Endothelial cell of umbilical vein (primary cell): ENCODE measurements around the gene GATD1. TPM values are rescaled to one million over a fixed set of nuclear protein-coding genes. Genes with fewer than 3 reads are reported as not detected.

Source experiments
- BruUV-seq: library from RNA; stranded (reverse); fragments of 400-500 nt; replicated peaks from 2 replicates; lab custom pipeline; 2021; lab: Mats Ljungman, UMichigan
- CTCF ChIA-PET: fragments of 300-600, 350-600 bp; sonication (Branson Sonifier 250); formaldehyde crosslinking; loops from one replicate; lab custom pipeline; 2021; ENCODE audit warnings: antibody characterized with exemption, inconsistent platforms; lab: Charles Lee
- POLR2A ChIA-PET: fragments of 300-600, 350-600 bp; sonication (Branson Sonifier 250); formaldehyde crosslinking; loops from one replicate; lab custom pipeline; 2021; ENCODE audit warnings: antibody characterized with exemption, inconsistent platforms; lab: Charles Lee
- DNase-seq: peaks from one replicate; pipeline ENCODE4 v3.0.0-alpha.2; 2011; ENCODE audit warnings: low read depth, low spot score
- FAIRE-seq: peaks from 2 replicates; lab custom pipeline; 2011; peaks lifted over from hg19 to GRCh38; lab: Jason Lieb, UNC
- H2AFZ ChIP-seq: 2 replicates; pipeline ENCODE4 v1.6.0; 2012; ENCODE audit warnings: low read depth, low read length, control low read depth, inconsistent platforms
- H3K27ac ChIP-seq: 2 replicates; pipeline ENCODE4 v1.5.1; 2011; ENCODE audit warnings: low read depth, mild to moderate bottlenecking, control low read depth, low read length, moderate library complexity; ENCODE audit not compliant: insufficient read depth
- H3K27me3 ChIP-seq, 2 experiments: 2 replicates each; pipeline versions ENCODE4 v1.6.0 to v1.6.1; 2011; ENCODE audit warnings: low read length in 2 of 2, mixed read lengths in 1 of 2; ENCODE audit not compliant: control insufficient read depth in 2 of 2, insufficient read depth in 2 of 2
- H3K36me3 ChIP-seq, 2 experiments: 2 replicates in 1 of 2; 3 replicates in 1 of 2; pipeline ENCODE4 v1.5.1; 2011; ENCODE audit warnings: low read length in 2 of 2, mild to moderate bottlenecking in 1 of 2, moderate library complexity in 1 of 2; ENCODE audit not compliant: control insufficient read depth in 2 of 2, insufficient read depth in 2 of 2; ENCODE audit errors: extremely low read depth in 1 of 2
- H3K4me1 ChIP-seq: 3 replicates; pipeline ENCODE4 v1.5.1; 2011; ENCODE audit warnings: mild to moderate bottlenecking, low read length; ENCODE audit not compliant: control insufficient read depth, insufficient read depth; ENCODE audit errors: extremely low read depth
- H3K4me2 ChIP-seq: 2 replicates; pipeline ENCODE4 v1.6.1; 2011; ENCODE audit warnings: low read length, control low read depth, mixed read lengths; ENCODE audit not compliant: insufficient read depth
- H3K4me3 ChIP-seq, 3 experiments: fragments of 200-600 bp in 1 of 3; sonication (generic), shearing (Covaris generic) in 1 of 3; replicated peaks in 1 of 3; 2 replicates each; pipeline ENCODE4 v1.5.1; 2011 to 2016; ENCODE audit warnings: control low read depth in 3 of 3, low read length in 3 of 3, mild to moderate bottlenecking in 2 of 3, inconsistent platforms in 1 of 3, low read depth in 1 of 3, moderate library complexity in 1 of 3; ENCODE audit not compliant: insufficient read depth in 1 of 3
- H3K79me2 ChIP-seq: 2 replicates; pipeline ENCODE4 v1.6.0; 2012; ENCODE audit warnings: low read length, inconsistent platforms; ENCODE audit not compliant: control insufficient read depth, insufficient read depth
- H3K9ac ChIP-seq: replicated peaks from 2 replicates; pipeline ENCODE3; 2011; ENCODE audit warnings: low read length, control low read depth; ENCODE audit not compliant: insufficient read depth; ENCODE audit errors: extremely low read depth
- H3K9me1 ChIP-seq: replicated peaks from 3 replicates; pipeline ENCODE4 v1.6.0; 2011; ENCODE audit warnings: mild to moderate bottlenecking, low read length; ENCODE audit not compliant: control insufficient read depth, insufficient read depth; ENCODE audit errors: extremely low read depth
- H3K9me3 ChIP-seq: replicated peaks from 2 replicates; pipeline ENCODE4 v1.5.1; 2012; ENCODE audit warnings: low read length, inconsistent platforms; ENCODE audit not compliant: control insufficient read depth, insufficient read depth
- H4K20me1 ChIP-seq: replicated peaks from 2 replicates; pipeline ENCODE3; 2011; ENCODE audit warnings: mild to moderate bottlenecking, low read length; ENCODE audit not compliant: control insufficient read depth, insufficient read depth; ENCODE audit errors: extremely low read depth
- CTCF ChIP-seq, 2 donors: IDR thresholded peaks; 1 replicate in 1 of 2; 2 replicates in 1 of 2; pipeline ENCODE4 v1.5.1; 2011; ENCODE audit warnings: low read length in 2 of 2, mild to moderate bottlenecking in 2 of 2, moderate library complexity in 2 of 2, control low read depth in 1 of 2, inconsistent platforms in 1 of 2, low read depth in 1 of 2; ENCODE audit not compliant: insufficient read depth in 1 of 2; ENCODE audit errors: extremely low read depth in 1 of 2
- EZH2 ChIP-seq: IDR thresholded peaks from 2 replicates; pipeline ENCODE4 v1.6.1; 2012; ENCODE audit warnings: borderline replicate concordance, low read depth, mild to moderate bottlenecking, moderate library complexity, low read length, inconsistent platforms; ENCODE audit not compliant: severe bottlenecking
- FOS ChIP-seq: IDR thresholded peaks from 2 replicates; pipeline ENCODE4 v1.6.1; 2011; ENCODE audit warnings: mild to moderate bottlenecking, low read length, moderate library complexity, borderline replicate concordance; ENCODE audit not compliant: insufficient read depth
- JUN ChIP-seq: IDR thresholded peaks from 2 replicates; pipeline ENCODE4 v1.6.1; 2011; ENCODE audit warnings: borderline replicate concordance, low read depth; ENCODE audit not compliant: insufficient read length, insufficient read depth
- MAX ChIP-seq: IDR thresholded peaks from 2 replicates; pipeline ENCODE4 v1.6.1; 2011; ENCODE audit not compliant: insufficient read depth, insufficient read length
- MYC ChIP-seq: IDR thresholded peaks from one replicate; pipeline ENCODE4 v1.6.1; 2011; ENCODE audit warnings: mild to moderate bottlenecking, low read depth, low read length
- POLR2A ChIP-seq: IDR thresholded peaks from 2 replicates; pipeline ENCODE4 v1.6.1; 2012; ENCODE audit warnings: low read depth, mild to moderate bottlenecking, control low read depth, low read length
- POLR2AphosphoS5 ChIP-seq: IDR thresholded peaks from 2 replicates; pipeline ENCODE4 v1.6.1; 2012; ENCODE audit warnings: low read depth, mild to moderate bottlenecking, control low read depth, low read length, moderate library complexity; ENCODE audit not compliant: insufficient read depth
- dilution Hi-C: fragments of 300-500 bp; cut with MboI; formaldehyde crosslinking; loops from one replicate; pipeline ENCODE4 v1.15.0; 2019; ENCODE audit warnings: low sequenced_read_pairs; ENCODE audit not compliant: extremely low pct_ligation_motif_present
- intact Hi-C: fragments of 100-400 bp; cut with micrococcal nuclease; formaldehyde crosslinking; loops from one replicate; pipeline ENCODE4 v1.10.0; 2022
- polyA plus RNA-seq, 4 experiments: library from polyadenylated mRNA; depleted of rRNA in 3 of 4; stranded (reverse) in 3 of 4; unstranded in 1 of 4; fragments of >200 nt; gene quantifications; 2 replicates each; pipeline versions ENCODE4 v1.2.1 to v1.2.3, GENCODE V29; 2011 to 2012; ENCODE audit warnings: missing spikeins in 1 of 4
- total RNA-seq: library from RNA; stranded (reverse); gene quantifications from 2 replicates; pipeline ENCODE4 v1.2.3, GENCODE V29; 2021

GATD1 gene
- total and polyA plus RNA-seq, 2 donors (not counting 3 experiments of a cell fraction or from before 2014, with no cell fraction given): 70.6 to 83.1 TPM

GRCh38 chr11:816433-816779 lies 39.1 kb upstream of the GATD1 start:
- Histone ChIP-seq H3K9me1 (no peaks in the 10 kb centered on the region), H3K4me1 (peaks cover 23% of the 10 kb centered on the region), H3K27me3 (no peaks in the 10 kb centered on the region), H3K4me2 (no peak overlapping the region), H3K79me2 (peaks cover 24% of the 10 kb centered on the region), H3K4me3 (no peak overlapping the region), H3K27ac (no peak overlapping the region), H3K9ac (no peak overlapping the region), H4K20me1 (no peaks in the 10 kb centered on the region), H2AFZ (no peak overlapping the region), H3K36me3 (peaks cover 3 to 24% of the 10 kb centered on the region in 2 experiments), H3K9me3 (no peaks in the 10 kb centered on the region)
- CTCF ChIA-PET: no interaction called here
- dilution Hi-C loops: no loop called here
- no TSS peak for BruUV-seq
- POLR2A ChIA-PET: interaction anchor here (0.7 kb wide), 1 partner anchor 151 kb away, joined by 4 read pairs; no protein-coding TSS in a partner anchor
- no peak for TF ChIP-seq CTCF (IDR thresholded peaks at IDR 0.05; ENCODE audit: extremely low read depth in 1 of 2, insufficient read depth in 1 of 2, low read depth in 1 of 2, low read length in 2 of 2)
- no peak for TF ChIP-seq EZH2
- TF ChIP-seq FOS: no peak
- no peak for TF ChIP-seq JUN
- TF ChIP-seq POLR2AphosphoS5: no peak
- no peak for TF ChIP-seq MYC
- no peak for TF ChIP-seq MAX
- TF ChIP-seq POLR2A: no peak
- intact Hi-C loops: no loop called here
- DNase-seq: no peak
- no peak for FAIRE-seq
